SK-N-MC (cell line): ENCODE data around the gene INHBE.

ENCODE experiments used
- EZH2 ChIP-seq: fragments of 200-600 bp; sonication (generic); IDR thresholded peaks from one replicate; pipeline ENCODE4 v1.6.1; 2017; ENCODE audit warnings: antibody characterized with exemption
- POLR2AphosphoS5 ChIP-seq: IDR thresholded peaks from 2 replicates; pipeline ENCODE4 v1.6.1; 2012; ENCODE audit warnings: mild to moderate bottlenecking, low read depth, low read length, borderline replicate concordance

GRCh38 chr12:57472391-57472790 is 17.3 kb downstream of the INHBE start:
- no peak for TF ChIP-seq POLR2AphosphoS5
- TF ChIP-seq EZH2 = no peak
